Measurements from ENCODE around the gene PRKAB2.

PRKAB2 gene

GRCh38 chr1:147207192-147207591 is 34.9 kb upstream of the PRKAB2 start:
- Histone ChIP-seq H3K4me2 (ENCODE audit: low read length) (no peak overlapping the region), H3K79me2 (ENCODE audit: low read length) (no peaks in the 10 kb centered on the region), H3K4me3 (ENCODE audit: low read length) (no peak overlapping the region), H3K4me1 (ENCODE audit: low read length) (peaks cover 5% of the 10 kb centered on the region), H3K27me3 (ENCODE audit: low read depth, low read length) (peaks cover 9% of the 10 kb centered on the region; the same call in 1 of the 2 replicates), H3K36me3 (replicated peaks; ENCODE audit: low read depth, low read length) (no peaks in the 10 kb centered on the region), H3K27ac (ENCODE audit: low read length) (no peak overlapping the region), H3K9me3 (ENCODE audit: insufficient read depth, low read length) (no peaks in the 10 kb centered on the region), H3K9ac (ENCODE audit: low read length) (no peak overlapping the region), H2AFZ (ENCODE audit: low read depth, low read length) (no peak overlapping the region), H4K20me1 (ENCODE audit: insufficient read depth, low read length) (no peaks in the 10 kb centered on the region)
- TF ChIP-seq EZH2phosphoT487 (IDR thresholded peaks at IDR 0.05; ENCODE audit: low read depth) (no peak), CTCF (IDR thresholded peaks at IDR 0.05; ENCODE audit: low read depth, low read length) (no peak)

GRCh38 chr1:147204080-147204479 is 31.8 kb upstream of the PRKAB2 start:
- no peak overlapping the region for H3K27ac ChIP-seq (ENCODE audit: low read length)
- H3K9ac ChIP-seq (ENCODE audit: low read length), result no peak overlapping the region
- peaks cover 5% of the 10 kb centered on the region for H3K4me1 ChIP-seq (ENCODE audit: low read length)
- no peaks in the 10 kb centered on the region for H4K20me1 ChIP-seq (ENCODE audit: insufficient read depth, low read length)
- no peak for TF ChIP-seq EZH2phosphoT487 (IDR thresholded peaks at IDR 0.05; ENCODE audit: low read depth)
- no peak for TF ChIP-seq CTCF (IDR thresholded peaks at IDR 0.05; ENCODE audit: low read depth, low read length)
- no peak overlapping the region for H3K4me3 ChIP-seq (ENCODE audit: low read length)
- H3K36me3 ChIP-seq (replicated peaks; ENCODE audit: low read depth, low read length), result no peaks in the 10 kb centered on the region
- no peaks in the 10 kb centered on the region for H3K27me3 ChIP-seq (ENCODE audit: low read depth, low read length)
- no peaks in the 10 kb centered on the region for H3K9me3 ChIP-seq (ENCODE audit: insufficient read depth, low read length)
- H3K4me2 ChIP-seq (ENCODE audit: low read length), result no peak overlapping the region
- no peak overlapping the region for H2AFZ ChIP-seq (ENCODE audit: low read depth, low read length)
- H3K79me2 ChIP-seq (ENCODE audit: low read length), result no peaks in the 10 kb centered on the region

DNA sequence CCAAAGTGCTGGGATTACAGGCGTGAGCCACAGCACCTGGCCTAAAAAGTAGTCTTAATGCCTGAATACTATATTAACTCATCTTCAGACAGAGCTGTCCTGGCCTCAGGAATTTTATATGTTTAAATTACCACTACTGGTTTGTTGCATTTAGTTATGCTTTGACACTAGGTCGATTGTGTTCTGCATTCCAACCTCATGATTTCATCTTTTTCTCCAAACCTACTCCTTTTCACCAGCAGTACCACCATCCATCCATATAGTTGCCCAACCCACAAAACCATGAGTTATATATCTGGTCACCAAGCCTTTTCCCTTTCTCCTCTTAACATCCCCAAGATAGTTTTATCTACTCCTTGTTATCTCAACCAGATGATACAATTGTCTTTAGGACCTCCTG is 30.3 kb upstream of the PRKAB2 start:
- Histone ChIP-seq H3K4me1 (ENCODE audit: low read length) (peaks cover 5% of the 10 kb centered on the region), H3K36me3 (replicated peaks; ENCODE audit: low read depth, low read length) (no peaks in the 10 kb centered on the region), H3K27ac (ENCODE audit: low read length) (no peak overlapping the region), H4K20me1 (ENCODE audit: insufficient read depth, low read length) (no peaks in the 10 kb centered on the region), H3K9me3 (ENCODE audit: insufficient read depth, low read length) (no peaks in the 10 kb centered on the region), H3K79me2 (ENCODE audit: low read length) (no peaks in the 10 kb centered on the region), H3K4me2 (ENCODE audit: low read length) (no peak overlapping the region), H3K27me3 (ENCODE audit: low read depth, low read length) (no peaks in the 10 kb centered on the region), H3K4me3 (ENCODE audit: low read length) (no peak overlapping the region), H2AFZ (ENCODE audit: low read depth, low read length) (no peak overlapping the region), H3K9ac (ENCODE audit: low read length) (no peak overlapping the region)
- no peak for TF ChIP-seq CTCF (IDR thresholded peaks at IDR 0.05; ENCODE audit: low read depth, low read length)
- no peak for TF ChIP-seq EZH2phosphoT487 (IDR thresholded peaks at IDR 0.05; ENCODE audit: low read depth)

DNA sequence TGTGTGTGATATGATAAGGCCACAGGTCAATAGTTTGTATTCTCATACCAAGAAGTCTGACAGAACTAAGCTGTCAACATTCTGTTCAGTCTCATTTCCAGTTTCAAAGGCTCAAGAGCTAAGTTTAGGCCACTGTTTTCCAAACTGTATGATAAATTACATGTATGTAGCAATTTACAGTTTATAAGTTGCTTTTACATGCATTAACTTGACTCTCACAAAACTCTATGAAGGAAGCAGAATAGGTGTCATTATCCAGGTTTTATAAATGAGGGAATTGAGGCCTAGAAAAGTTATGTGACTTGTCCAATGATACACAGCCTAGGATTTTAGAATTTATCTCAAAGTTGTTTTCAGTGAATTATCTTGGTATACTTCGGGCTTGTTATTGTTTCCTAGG is 29.5 kb upstream of the PRKAB2 start:
- H3K27me3 ChIP-seq (ENCODE audit: low read depth, low read length), result no peaks in the 10 kb centered on the region
- TF ChIP-seq EZH2phosphoT487 (IDR thresholded peaks at IDR 0.05; ENCODE audit: low read depth), result no peak
- TF ChIP-seq CTCF (IDR thresholded peaks at IDR 0.05; ENCODE audit: low read depth, low read length), result no peak

More for the DNA sequence above, 29.5 kb upstream of the PRKAB2 start:
- H3K36me3 ChIP-seq (replicated peaks; ENCODE audit: low read depth, low read length), result no peaks in the 10 kb centered on the region
- no peak overlapping the region for H3K4me2 ChIP-seq (ENCODE audit: low read length)
- H3K9ac ChIP-seq (ENCODE audit: low read length), result no peak overlapping the region
- no peaks in the 10 kb centered on the region for H3K79me2 ChIP-seq (ENCODE audit: low read length)
- H3K4me1 ChIP-seq (ENCODE audit: low read length), result peaks cover 5% of the 10 kb centered on the region
- no peak overlapping the region for H3K27ac ChIP-seq (ENCODE audit: low read length)
- no peak overlapping the region for H3K4me3 ChIP-seq (ENCODE audit: low read length)
- no peaks in the 10 kb centered on the region for H3K9me3 ChIP-seq (ENCODE audit: insufficient read depth, low read length)
- H2AFZ ChIP-seq (ENCODE audit: low read depth, low read length), result no peak overlapping the region
- no peaks in the 10 kb centered on the region for H4K20me1 ChIP-seq (ENCODE audit: insufficient read depth, low read length)

Data from OCI-LY3 (cell line).